ENCODE results near the gene COX20.

The COX20 gene

GRCh38 chr1:244869950-244870349, 34.5 kb downstream of the COX20 start:
- no peak for DNase-seq

GRCh38 chr1:244874974-244875579, 39.6 kb downstream of the COX20 start:
- no peak for DNase-seq

GRCh38 chr1:244876228-244876910, 40.9 kb downstream of the COX20 start:
- DNase-seq: no peak

GRCh38 chr1:244878681-244879080, 43.2 kb downstream of the COX20 start:
- no peak for DNase-seq

- DNase-seq: no peak
Measured at GRCh38 chr1:244881552-244882280, 46.3 kb downstream of the COX20 start.

GRCh38 chr1:244887281-244887680, 51.8 kb downstream of the COX20 start:
- DNase-seq: no peak

GRCh38 chr1:244893836-244894235, 58.4 kb downstream of the COX20 start:
- no peak for DNase-seq

All from nucleus accumbens (tissue), 56 donors.